ENCODE results near the gene STAC2. TPM values are rescaled to one million over a fixed set of nuclear protein-coding genes. Genes with fewer than 3 reads are reported as not detected.

STAC2 gene
- total RNA-seq, 1 experiment from 2014 or later = 0.08 TPM

DNA sequence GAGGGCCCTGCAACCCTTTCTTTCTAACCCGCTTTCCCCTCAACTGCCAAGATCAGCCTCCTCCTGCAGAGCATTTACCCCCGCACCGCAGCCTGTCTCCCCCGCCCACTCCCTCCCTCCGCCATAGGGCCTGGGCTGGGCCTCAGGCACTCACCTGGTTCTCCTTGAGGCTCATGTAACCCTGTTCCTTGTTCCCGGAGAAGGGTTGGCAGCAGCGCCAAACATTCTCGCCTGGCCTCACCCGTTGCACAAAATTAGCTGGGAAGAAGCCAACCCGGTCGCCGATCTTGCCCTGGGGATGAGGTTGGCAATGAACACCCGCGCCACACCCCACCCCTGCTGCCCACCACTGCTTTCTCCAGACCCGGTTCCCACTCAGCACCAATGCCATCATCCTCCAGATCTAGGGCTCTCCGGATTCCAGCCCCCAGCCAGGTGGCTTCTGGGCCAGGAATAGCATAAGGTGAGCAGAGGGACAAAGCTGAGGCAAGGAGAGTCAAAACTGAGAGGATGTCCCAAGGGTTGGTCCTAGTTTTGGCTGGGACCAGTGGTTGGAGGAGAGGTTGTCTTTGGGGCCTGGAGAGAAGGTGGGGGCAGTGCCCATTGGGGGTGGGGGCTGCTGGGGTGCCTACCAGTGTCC is 12.8 kb downstream of the STAC2 start:
- no peak for DNase-seq (ENCODE audit: low read depth, low spot score)
- H3K36me3 ChIP-seq (ENCODE audit: control insufficient read depth, insufficient read depth, low read length) = no peaks in the 10 kb centered on the region
- no TSS peak for BruUV-seq (replicated peaks)
- no peak overlapping the region for H3K4me3 ChIP-seq (ENCODE audit: low read depth in 2 of 2, low read length in 2 of 2)
- TF ChIP-seq TCF7L2 (IDR thresholded peaks at IDR 0.05; ENCODE audit: low read depth, low read length) = no peak
- no peak for TF ChIP-seq POLR2AphosphoS5 (IDR thresholded peaks at IDR 0.05; ENCODE audit: low read depth, low read length)
- TF ChIP-seq, protein P1, sequence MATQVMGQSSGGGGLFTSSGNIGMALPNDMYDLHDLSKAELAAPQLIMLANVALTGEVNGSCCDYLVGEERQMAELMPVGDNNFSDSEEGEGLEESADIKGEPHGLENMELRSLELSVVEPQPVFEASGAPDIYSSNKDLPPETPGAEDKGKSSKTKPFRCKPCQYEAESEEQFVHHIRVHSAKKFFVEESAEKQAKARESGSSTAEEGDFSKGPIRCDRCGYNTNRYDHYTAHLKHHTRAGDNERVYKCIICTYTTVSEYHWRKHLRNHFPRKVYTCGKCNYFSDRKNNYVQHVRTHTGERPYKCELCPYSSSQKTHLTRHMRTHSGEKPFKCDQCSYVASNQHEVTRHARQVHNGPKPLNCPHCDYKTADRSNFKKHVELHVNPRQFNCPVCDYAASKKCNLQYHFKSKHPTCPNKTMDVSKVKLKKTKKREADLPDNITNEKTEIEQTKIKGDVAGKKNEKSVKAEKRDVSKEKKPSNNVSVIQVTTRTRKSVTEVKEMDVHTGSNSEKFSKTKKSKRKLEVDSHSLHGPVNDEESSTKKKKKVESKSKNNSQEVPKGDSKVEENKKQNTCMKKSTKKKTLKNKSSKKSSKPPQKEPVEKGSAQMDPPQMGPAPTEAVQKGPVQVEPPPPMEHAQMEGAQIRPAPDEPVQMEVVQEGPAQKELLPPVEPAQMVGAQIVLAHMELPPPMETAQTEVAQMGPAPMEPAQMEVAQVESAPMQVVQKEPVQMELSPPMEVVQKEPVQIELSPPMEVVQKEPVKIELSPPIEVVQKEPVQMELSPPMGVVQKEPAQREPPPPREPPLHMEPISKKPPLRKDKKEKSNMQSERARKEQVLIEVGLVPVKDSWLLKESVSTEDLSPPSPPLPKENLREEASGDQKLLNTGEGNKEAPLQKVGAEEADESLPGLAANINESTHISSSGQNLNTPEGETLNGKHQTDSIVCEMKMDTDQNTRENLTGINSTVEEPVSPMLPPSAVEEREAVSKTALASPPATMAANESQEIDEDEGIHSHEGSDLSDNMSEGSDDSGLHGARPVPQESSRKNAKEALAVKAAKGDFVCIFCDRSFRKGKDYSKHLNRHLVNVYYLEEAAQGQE (IDR thresholded peaks at IDR 0.05; ENCODE audit: insufficient read depth in 1 of 2, low read depth in 2 of 2, low read length in 1 of 2) = no peak
- no peak for TF ChIP-seq SIN3A (IDR thresholded peaks at IDR 0.05; ENCODE audit: borderline replicate concordance, insufficient read depth, low read depth, low read length)
- no peak for TF ChIP-seq CTCF (IDR thresholded peaks at IDR 0.05)
- no peak for ATAC-seq
- POLR2A ChIA-PET = interaction anchor here (0.7 kb wide), 1 partner anchor 114 kb away, joined by 6 read pairs; no protein-coding TSS in a partner anchor
- CTCF ChIA-PET = interaction anchor here (0.9 kb wide), 1 partner anchor 32 kb away, joined by 5 read pairs; no protein-coding TSS in a partner anchor
- H3K27ac ChIP-seq (ENCODE audit: low read length) = no peak overlapping the region
- in situ Hi-C loops (cut with HindIII; ENCODE audit: low pct_unique_long_range_greater_than_20kb, low sequenced_read_pairs) = no loop called here
- H3K9me3 ChIP-seq (ENCODE audit: control insufficient read depth, insufficient read depth, low read depth, low read length) = no peaks in the 10 kb centered on the region
- intact Hi-C loops (cut with micrococcal nuclease; ENCODE audit: unreplicated experiment) = no loop called here
- peaks cover 5% of the 10 kb centered on the region; the same call in 1 of the 2 replicates for H3K4me1 ChIP-seq (ENCODE audit: control insufficient read depth, insufficient read depth, low read length)
- no peaks in the 10 kb centered on the region for H3K27me3 ChIP-seq (ENCODE audit: control insufficient read depth, insufficient read depth, low read length)

DNA sequence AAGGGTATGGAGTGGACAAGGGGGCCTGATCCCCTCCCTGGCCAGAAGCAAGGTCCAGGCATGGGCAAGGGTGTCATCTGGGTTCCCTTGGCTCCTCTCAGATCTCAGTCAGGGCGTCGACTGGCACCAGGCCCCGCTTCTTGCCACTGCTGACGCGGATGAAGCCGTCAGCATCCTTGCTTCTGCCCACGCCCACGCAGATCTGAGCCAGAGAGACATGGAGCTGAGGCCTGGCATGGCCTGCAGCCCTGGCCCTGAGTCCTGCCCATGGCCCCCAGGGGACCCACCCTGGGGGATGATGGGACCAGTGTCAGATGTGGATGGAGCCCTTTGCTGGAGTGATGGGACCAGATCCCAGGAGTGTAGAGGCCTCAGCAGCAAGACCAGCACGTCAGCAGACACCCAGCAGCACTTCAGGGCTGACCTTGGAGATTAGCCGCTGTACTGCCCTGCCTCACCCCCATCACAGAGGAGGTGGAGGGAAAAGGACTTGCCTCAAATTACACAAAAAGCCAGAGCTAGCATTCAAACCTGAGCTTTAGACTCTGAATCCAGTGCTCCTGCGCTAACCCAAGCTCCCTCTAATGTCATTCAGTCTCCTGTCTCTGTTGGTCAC is 13.4 kb downstream of the STAC2 start:
- in situ Hi-C loops (cut with HindIII; ENCODE audit: low pct_unique_long_range_greater_than_20kb, low sequenced_read_pairs) (no loop called here), intact Hi-C loops (cut with micrococcal nuclease; ENCODE audit: unreplicated experiment) (no loop called here)
- Histone ChIP-seq H3K27ac (ENCODE audit: low read length) (no peak overlapping the region), H3K4me1 (ENCODE audit: control insufficient read depth, insufficient read depth, low read length) (peaks cover 5% of the 10 kb centered on the region; the same call in 1 of the 2 replicates), H3K9me3 (ENCODE audit: control insufficient read depth, insufficient read depth, low read depth, low read length) (no peaks in the 10 kb centered on the region), H3K36me3 (ENCODE audit: control insufficient read depth, insufficient read depth, low read length) (no peaks in the 10 kb centered on the region), H3K4me3 (ENCODE audit: low read depth in 2 of 2, low read length in 2 of 2) (no peak overlapping the region), H3K27me3 (ENCODE audit: control insufficient read depth, insufficient read depth, low read length) (no peaks in the 10 kb centered on the region)
- DNase-seq (ENCODE audit: low read depth, low spot score) (no peak), ATAC-seq (no peak)
- TF ChIP-seq CTCF (IDR thresholded peaks at IDR 0.05) (no peak), POLR2AphosphoS5 (IDR thresholded peaks at IDR 0.05; ENCODE audit: low read depth, low read length) (no peak), SIN3A (IDR thresholded peaks at IDR 0.05; ENCODE audit: borderline replicate concordance, insufficient read depth, low read depth, low read length) (no peak), TCF7L2 (IDR thresholded peaks at IDR 0.05; ENCODE audit: low read depth, low read length) (no peak)
- TF ChIP-seq, protein P1 (IDR thresholded peaks at IDR 0.05; ENCODE audit: insufficient read depth in 1 of 2, low read depth in 2 of 2, low read length in 1 of 2) = no peak
- no TSS peak for BruUV-seq (replicated peaks)
- CTCF ChIA-PET = interaction anchor here (0.9 kb wide), 1 partner anchor 32 kb away, joined by 5 read pairs; no protein-coding TSS in a partner anchor
- POLR2A ChIA-PET = no interaction called here
